GM21367 (cell line): ENCODE results near the gene ARSG.
"Not testable (repeated sequence)": the region's sequence is repeated elsewhere in the genome, so short reads cannot be mapped to it uniquely, and the experiment has no call there.

Experiments
- ATAC-seq: cut with Tn5 transposase; IDR thresholded peaks from one replicate; pipeline ENCODE4 v1.9.1; 2021; ENCODE audit not compliant: unreplicated experiment

ARSG gene

GRCh38 chr17:68368387-68368786 lies 77.1 kb downstream of the ARSG start:
- no peak for ATAC-seq

DNA sequence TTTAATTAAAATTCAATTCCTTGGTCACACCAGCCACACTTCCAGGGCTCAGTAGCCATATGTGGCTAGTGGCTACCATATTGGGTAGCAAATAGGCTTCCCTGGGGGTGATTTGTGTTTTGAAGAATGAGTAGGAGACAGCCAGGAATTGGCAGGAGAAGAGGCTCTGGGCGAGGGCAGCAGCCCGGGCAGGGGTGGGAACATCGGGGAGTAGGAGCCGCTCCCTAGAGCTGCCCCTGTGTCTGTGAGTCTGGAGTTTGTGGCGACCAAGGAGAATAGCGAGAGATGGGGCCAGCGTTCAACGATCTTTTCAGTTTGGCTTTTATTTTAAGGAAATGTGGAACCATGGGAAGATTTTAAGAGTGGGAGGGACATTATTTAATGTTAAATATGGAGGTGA lies 84.3 kb downstream of the ARSG start:
- no peak for ATAC-seq

DNA sequence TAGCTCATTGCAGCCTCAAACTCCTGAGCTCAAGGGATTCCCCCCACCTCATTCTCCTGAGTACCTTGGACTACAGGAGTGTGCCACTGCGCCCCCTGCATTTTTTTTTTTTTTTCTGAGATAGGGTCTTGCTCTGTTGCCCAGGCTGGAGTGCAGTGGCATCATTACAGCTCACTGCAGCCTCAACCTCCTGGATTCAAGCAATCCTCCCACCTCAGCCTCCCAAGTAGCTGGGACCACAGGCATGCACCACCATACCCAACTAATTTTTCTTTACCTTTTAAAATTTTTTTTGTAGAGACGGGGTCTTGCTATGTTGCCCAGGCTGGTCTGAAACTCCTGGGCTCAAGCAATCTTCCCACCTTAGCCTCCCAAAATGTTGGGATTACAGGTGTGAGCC lies 84.9 kb downstream of the ARSG start:
- ATAC-seq: not testable (repeated sequence)

GRCh38 chr17:68377771-68378267 lies 86.5 kb downstream of the ARSG start:
- ATAC-seq: no peak

- no peak for ATAC-seq
Observed at GRCh38 chr17:68378268-68379176, 87.2 kb downstream of the ARSG start.

DNA sequence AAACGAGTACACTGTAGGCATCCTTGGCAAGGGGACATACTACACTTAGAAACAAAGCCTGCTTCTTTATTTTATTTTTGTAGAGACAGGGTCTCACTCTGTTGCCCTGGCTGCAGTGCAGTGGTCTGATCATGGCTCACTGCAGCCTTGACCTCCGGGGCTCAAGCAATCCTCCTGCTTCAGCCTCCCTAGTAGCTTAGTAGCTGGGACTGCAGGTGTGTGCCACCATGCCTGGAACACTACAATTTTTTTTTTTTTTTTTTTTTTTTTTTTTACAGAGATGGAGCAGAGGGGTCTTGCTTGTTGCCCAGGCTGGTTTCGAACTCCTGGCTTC lies 87.8 kb downstream of the ARSG start:
- no peak for ATAC-seq

GRCh38 chr17:68379692-68380677 lies 88.7 kb downstream of the ARSG start:
- ATAC-seq: no peak

DNA sequence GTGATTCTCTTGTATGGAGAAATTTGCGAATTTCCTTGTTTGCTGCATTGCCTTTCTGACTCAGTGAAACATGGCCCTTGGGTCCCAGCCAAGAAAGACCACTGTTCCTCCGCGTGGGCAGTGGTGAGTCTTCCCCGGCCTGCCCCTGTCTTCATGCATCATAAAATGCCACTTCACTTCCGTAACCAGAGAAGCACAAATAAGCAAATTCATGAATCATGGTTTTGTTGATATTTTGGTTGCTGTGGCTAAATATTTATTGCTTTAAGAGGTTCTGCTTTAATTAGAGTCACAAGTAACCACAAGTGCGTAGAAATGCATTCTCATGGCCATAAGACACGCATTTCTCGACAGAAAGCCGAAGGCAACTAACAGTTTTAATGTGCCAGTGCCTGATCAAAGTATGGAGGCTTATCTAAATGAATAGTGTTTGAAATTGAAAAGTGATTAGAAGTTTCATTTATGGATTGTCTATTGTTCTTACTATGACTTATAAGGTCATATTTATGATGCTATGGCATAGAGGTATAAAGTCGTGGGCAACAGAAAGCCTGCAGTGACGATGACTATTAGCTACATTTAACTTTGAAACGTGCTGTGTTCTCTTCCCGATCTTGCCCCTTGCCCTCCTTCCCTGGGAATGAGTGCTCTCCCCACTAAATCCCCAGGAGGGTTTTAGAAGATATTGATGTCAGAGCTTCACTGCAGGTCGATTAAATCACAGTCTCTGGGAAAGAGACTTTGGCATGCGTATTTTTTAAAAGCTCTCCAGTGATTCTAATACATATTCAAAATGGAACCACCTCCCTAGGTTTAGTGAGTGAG lies 90.0 kb downstream of the ARSG start:
- no peak for ATAC-seq

DNA sequence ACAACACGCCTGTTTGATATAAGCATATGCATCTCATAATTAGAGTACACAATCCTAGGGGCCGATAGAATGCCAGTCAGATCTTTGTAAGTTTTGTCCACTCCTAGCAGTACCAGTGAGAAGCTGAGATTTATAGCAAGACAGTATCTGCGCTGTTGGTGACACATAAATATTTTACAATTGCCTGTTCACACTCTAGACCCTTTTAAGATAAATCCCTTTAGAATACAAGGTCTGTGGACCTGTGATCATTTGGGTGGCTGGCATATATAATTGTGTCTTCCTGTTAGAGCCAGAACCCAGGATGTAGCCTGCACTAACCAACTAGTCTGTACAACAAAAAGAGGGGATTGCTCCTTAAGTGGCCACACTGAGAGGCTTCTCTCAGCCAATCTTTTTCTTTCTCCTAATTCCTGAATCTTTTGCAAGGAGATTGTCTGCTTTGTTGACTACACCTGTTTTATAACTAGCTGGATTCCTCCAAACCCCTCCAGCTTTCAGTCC lies 91.3 kb downstream of the ARSG start:
- no peak for ATAC-seq

DNA sequence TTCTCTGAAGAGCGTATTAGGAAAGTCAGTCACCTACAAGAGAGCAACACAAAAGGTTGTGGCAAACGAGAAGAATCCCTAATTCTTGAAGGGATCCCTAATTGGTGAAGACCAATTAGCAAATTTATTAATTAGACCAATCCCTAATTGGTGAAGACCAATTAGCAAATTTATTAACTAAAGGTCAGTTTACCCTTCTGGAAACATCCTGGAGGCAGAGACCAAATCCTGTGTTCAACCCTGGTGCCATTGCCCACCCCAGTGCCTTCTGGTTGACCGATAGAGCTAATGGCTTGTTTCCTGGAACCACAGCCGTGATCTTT lies 91.8 kb downstream of the ARSG start:
- no peak for ATAC-seq

GRCh38 chr17:68383443-68384321 lies 92.4 kb downstream of the ARSG start:
- ATAC-seq: no peak

GRCh38 chr17:68384471-68384870 lies 93.2 kb downstream of the ARSG start:
- ATAC-seq: no peak

DNA sequence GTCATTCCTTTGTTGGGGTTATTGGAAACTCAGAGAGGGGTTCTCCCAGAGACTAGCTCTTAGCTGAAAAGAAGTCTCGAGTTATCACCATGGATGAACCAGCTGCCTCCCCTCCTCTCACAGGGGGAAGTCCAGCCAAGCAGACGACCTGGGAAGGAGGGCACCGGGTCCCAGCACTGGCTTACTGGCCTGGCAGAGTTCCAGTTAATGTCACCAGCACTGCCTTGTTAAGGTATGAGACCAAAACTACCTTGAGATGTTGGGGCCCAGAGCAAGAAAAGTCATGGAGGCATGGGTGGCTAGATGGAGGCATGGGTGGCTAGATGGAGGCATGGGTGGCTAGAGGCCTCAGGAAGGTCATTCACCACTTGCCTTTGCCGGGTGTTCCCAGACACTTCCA lies 93.6 kb downstream of the ARSG start:
- no peak for ATAC-seq

DNA sequence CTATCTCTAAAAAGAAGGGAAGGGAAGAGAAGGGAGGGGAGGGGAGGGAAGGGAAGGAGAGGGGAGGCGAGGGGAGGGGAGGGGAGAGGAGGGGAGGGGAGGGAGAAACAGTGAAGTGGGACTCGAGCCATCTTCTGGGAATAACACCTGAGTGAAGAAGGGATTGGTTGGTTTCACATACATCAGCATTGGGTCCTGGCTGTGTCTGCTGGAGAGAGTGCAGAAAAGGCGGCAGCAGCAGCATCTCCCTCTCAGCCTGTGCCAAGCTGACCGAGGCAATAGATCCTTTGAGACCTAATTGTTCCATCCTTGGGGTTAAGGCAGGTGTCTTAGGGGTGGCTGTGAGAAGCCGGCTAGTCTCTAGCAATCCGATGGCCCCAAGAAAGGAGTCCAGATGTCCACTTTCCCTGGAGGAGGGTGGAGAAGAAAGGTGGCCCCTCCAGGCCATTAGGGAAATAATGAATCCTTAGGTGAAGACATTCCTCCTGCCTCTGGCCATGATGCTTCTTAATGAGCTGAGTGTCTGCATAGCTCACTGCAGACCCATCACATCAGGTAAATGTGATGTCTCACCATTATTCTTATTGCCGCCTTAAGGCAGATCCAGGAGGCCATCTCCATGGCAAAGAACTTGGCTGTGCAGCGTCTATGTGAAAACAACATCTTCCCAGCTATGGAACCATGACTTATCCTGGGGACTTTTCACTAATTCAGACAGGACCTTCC lies 94.4 kb downstream of the ARSG start:
- ATAC-seq: no peak

DNA sequence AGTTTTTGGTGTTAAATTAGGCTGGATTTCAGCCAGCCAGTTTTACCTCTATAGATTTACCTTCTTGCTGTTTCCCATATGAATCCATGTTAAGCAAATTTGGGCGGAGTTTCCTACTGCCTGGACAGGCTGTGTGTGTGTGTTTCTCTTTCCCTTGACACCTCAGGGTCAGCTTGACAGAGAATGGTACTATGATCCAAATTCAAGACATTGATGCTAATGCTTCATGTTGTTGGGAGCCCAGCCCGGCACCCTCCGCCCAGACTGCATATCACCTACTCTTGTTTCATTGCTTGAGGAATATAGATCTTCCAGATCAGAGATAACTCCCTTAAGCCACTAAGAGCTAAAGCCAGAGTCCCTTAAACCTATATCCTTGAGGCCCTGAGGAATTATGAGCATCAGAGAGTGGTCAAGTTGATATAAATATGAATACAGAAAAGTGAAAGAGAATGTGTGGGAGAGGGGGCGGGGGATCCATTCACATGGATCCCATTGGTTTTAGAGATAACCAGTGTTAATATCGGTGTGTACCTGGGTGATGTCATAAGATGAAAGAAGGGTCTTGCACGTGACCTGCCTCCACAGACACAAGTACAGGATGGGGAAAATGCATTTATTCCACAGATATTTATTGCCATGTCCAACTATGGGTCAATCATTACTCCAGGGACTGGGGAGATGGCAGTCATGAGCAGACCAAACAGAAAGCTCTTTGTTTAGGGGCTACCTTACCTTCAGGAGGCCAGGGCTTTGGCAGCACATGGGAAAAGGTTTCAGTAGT lies 96.3 kb downstream of the ARSG start:
- ATAC-seq: no peak

GRCh38 chr17:68389041-68389440 lies 97.7 kb downstream of the ARSG start:
- no peak for ATAC-seq

DNA sequence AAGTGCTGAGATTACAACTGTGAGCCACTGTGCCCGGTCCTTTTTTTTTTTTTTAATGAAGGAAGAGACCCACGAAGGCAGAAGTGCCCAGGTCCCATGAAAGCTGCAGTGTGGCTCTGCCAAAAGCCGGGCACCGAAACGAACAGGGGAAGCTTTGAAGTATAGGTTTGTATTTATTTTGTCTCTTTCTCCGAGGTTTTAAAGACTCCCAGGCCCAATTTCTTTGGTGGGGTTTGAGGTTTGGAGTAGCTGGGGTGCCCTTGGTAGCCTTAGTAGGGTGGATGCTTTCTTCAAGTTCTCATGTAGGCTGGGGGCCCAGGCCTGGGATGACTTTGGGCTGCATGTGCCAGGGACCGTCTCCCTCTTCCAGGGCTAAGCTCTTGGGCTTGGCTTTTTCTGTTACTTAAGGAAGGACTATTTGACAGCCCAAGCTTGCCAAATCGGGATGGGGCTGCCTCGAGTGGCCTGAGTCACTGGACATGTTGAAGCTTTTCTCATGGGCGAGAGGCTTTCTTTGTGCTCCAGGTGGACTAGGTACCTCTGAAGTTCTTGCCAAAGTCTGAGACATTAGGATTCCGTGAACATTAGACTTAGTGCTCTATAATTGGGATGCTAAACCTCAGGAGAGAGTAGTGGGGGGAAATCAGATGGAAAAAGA lies 99.7 kb downstream of the ARSG start:
- ATAC-seq: no peak
